AG09309 (cell line): ENCODE measurements around the gene KANSL3.

ENCODE experiments used
- DNase-seq: peaks from one replicate; pipeline ENCODE4 v3.0.0-alpha.2; 2010; ENCODE audit warnings: low read depth
- H3K4me3 ChIP-seq: 2 replicates; pipeline ENCODE4 v1.5.1; 2011; ENCODE audit warnings: mild to moderate bottlenecking, low read depth, low read length, moderate library complexity; ENCODE audit not compliant: control insufficient read depth
- CTCF ChIP-seq: IDR thresholded peaks from 2 replicates; pipeline ENCODE4 v1.5.1; 2011; ENCODE audit warnings: mild to moderate bottlenecking, low read depth, low read length, inconsistent platforms; ENCODE audit not compliant: insufficient read depth, control insufficient read depth; ENCODE audit errors: missing control alignments

The KANSL3 gene

GRCh38 chr2:96547731-96548171 is 90.4 kb downstream of the KANSL3 start:
- DNase-seq = no peak
- TF ChIP-seq CTCF = peak; percentile 7
- no peak overlapping the region for H3K4me3 ChIP-seq

GRCh38 chr2:96547203-96547641 is 90.9 kb downstream of the KANSL3 start:
- H3K4me3 ChIP-seq = no peak overlapping the region

GRCh38 chr2:96546797-96547196 is 91.3 kb downstream of the KANSL3 start:
- no peak for TF ChIP-seq CTCF
- DNase-seq = no peak
- no peak overlapping the region for H3K4me3 ChIP-seq

More at GRCh38 chr2:96547203-96547641, 90.9 kb downstream of the KANSL3 start:
- TF ChIP-seq CTCF = no peak
- DNase-seq = no peak

GRCh38 chr2:96546321-96546720 is 91.8 kb downstream of the KANSL3 start:
- TF ChIP-seq CTCF = no peak
- no peak for DNase-seq
- H3K4me3 ChIP-seq = no peak overlapping the region
